GM12878 (cell line): Measurements from ENCODE around the gene ADPRS. TPM values are rescaled to one million over a fixed set of nuclear protein-coding genes. Genes with fewer than 3 reads are reported as not detected.

ENCODE experiments used
- ATAC-seq: fragments of 200-7000 bp; cut with Tn5 transposase; 3 replicates; pipeline ENCODE4 v1.9.1; 2020; ENCODE audit warnings: mild to moderate bottlenecking, moderate library complexity
- BruUV-seq: library from RNA; stranded (reverse); fragments of 400-500 nt; replicated peaks from 2 replicates; lab custom pipeline; 2021; lab: Mats Ljungman, UMichigan
- CTCF ChIA-PET: fragments of 300-600 bp; sonication (Branson Sonifier 250); formaldehyde crosslinking; extraction: SDS; loops from one replicate; lab custom pipeline; 2021; ENCODE audit warnings: inconsistent platforms; lab: Yijun Ruan, JAX
- POLR2A ChIA-PET: fragments of 350-600 bp; formaldehyde crosslinking; extraction: SDS; loops from one replicate; lab custom pipeline; 2021; ENCODE audit warnings: inconsistent platforms; lab: Charles Lee
- RAD21 ChIA-PET: fragments of 300-600 bp; sonication (Branson Sonifier 250); formaldehyde crosslinking; loops from one replicate; lab custom pipeline; 2023; ENCODE audit warnings: antibody characterized with exemption; ENCODE audit not compliant: unreplicated experiment; lab: Charles Lee
- SMC1A ChIA-PET: fragments of 300-600 bp; sonication (Branson Sonifier 250); formaldehyde crosslinking; loops from one replicate; lab custom pipeline; 2023; ENCODE audit not compliant: unreplicated experiment, uncharacterized antibody; lab: Charles Lee
- DNase-seq: peaks from one replicate; pipeline ENCODE4 v3.0.0-alpha.2; 2011; ENCODE audit warnings: low read depth, low spot score
- FAIRE-seq: peaks from 3 replicates; lab custom pipeline; 2011; peaks lifted over from hg19 to GRCh38; lab: Jason Lieb, UNC
- H2AFZ ChIP-seq: 2 replicates; pipeline ENCODE4 v1.6.0; 2011; ENCODE audit warnings: low read depth, low read length, control low read depth; ENCODE audit not compliant: control insufficient read depth
- H3K27ac ChIP-seq: 2 replicates; pipeline ENCODE4 v1.5.1; 2011; ENCODE audit warnings: control low read depth; ENCODE audit not compliant: control insufficient read depth, insufficient read depth
- H3K27me3 ChIP-seq, 2 experiments: replicated peaks in 1 of 2; 2 replicates each; pipeline versions ENCODE4 v1.6.0 to v1.6.1; 2011; ENCODE audit warnings: low read length in 1 of 2; ENCODE audit not compliant: control insufficient read depth in 2 of 2, insufficient read depth in 2 of 2
- H3K36me3 ChIP-seq, 2 experiments: 2 replicates each; pipeline ENCODE4 v1.5.1; 2011; ENCODE audit warnings: low read length in 1 of 2; ENCODE audit not compliant: control insufficient read depth in 2 of 2, insufficient read depth in 2 of 2
- H3K4me1 ChIP-seq: 2 replicates; pipeline ENCODE4 v1.6.1; 2011; ENCODE audit warnings: mild to moderate bottlenecking, low read length, moderate library complexity, mixed read lengths; ENCODE audit not compliant: control insufficient read depth, insufficient read depth
- H3K4me2 ChIP-seq: 2 replicates; pipeline ENCODE4 v1.6.0; 2011; ENCODE audit warnings: control low read depth; ENCODE audit not compliant: control insufficient read depth, insufficient read depth
- H3K4me3 ChIP-seq: fragments of 200-600 bp; sonication (generic); 2 replicates; pipeline ENCODE4 v1.5.1; 2016
- H3K79me2 ChIP-seq: 2 replicates; pipeline ENCODE4 v1.6.0; 2011; ENCODE audit warnings: low read length; ENCODE audit not compliant: control insufficient read depth, insufficient read depth
- H3K9ac ChIP-seq: 2 replicates; pipeline ENCODE4 v1.8.0; 2011; ENCODE audit warnings: low read length, control low read depth, mixed read lengths; ENCODE audit not compliant: control insufficient read depth, insufficient read depth
- H3K9me3 ChIP-seq: replicated peaks from 3 replicates; pipeline ENCODE4 v1.5.1; 2011; ENCODE audit warnings: mild to moderate bottlenecking, low read length; ENCODE audit not compliant: control insufficient read depth, insufficient read depth
- H4K20me1 ChIP-seq: 2 replicates; pipeline ENCODE4 v1.6.0; 2011; ENCODE audit not compliant: control insufficient read depth, insufficient read depth
- BCLAF1 ChIP-seq: fragments of 450-650 bp; IDR thresholded peaks from 2 replicates; pipeline ENCODE4 v1.6.1; 2017; ENCODE audit warnings: antibody characterized with exemption, mild to moderate bottlenecking, moderate library complexity
- BHLHE40 ChIP-seq, 2 experiments: fragments of 450-650 bp in 1 of 2; IDR thresholded peaks; 2 replicates each; pipeline ENCODE4 v1.6.1; 2011 to 2017; ENCODE audit warnings: low read depth in 2 of 2, borderline replicate concordance in 1 of 2, improper control_type of control experiment in 1 of 2, low read length in 1 of 2, mild to moderate bottlenecking in 1 of 2
- CREM ChIP-seq: IDR thresholded peaks from 2 replicates; pipeline ENCODE4 v1.6.1; 2014; ENCODE audit warnings: antibody characterized with exemption, low read depth
- E4F1 ChIP-seq: fragments of 450-650 bp; IDR thresholded peaks from 2 replicates; pipeline ENCODE4 v1.6.1; 2018; ENCODE audit warnings: borderline replicate concordance, mild to moderate bottlenecking; ENCODE audit not compliant: partially characterized antibody
- KLF5 ChIP-seq: fragments of 450-650 bp; IDR thresholded peaks from 2 replicates; pipeline ENCODE4 v1.6.1; 2014; ENCODE audit warnings: mild to moderate bottlenecking; ENCODE audit not compliant: partially characterized antibody
- NBN ChIP-seq: fragments of 450-650 bp; IDR thresholded peaks from 2 replicates; pipeline ENCODE4 v1.6.1; 2016
- NFXL1 ChIP-seq: fragments of 450-650 bp; IDR thresholded peaks from 2 replicates; pipeline ENCODE4 v1.6.1; 2017; ENCODE audit warnings: antibody characterized with exemption, mild to moderate bottlenecking, borderline replicate concordance
- NFYA ChIP-seq: IDR thresholded peaks from 2 replicates; pipeline ENCODE4 v1.6.1; 2011; ENCODE audit warnings: low read depth, mild to moderate bottlenecking, low read length, improper control_type of control experiment, borderline replicate concordance
- NR2C2 ChIP-seq: IDR thresholded peaks from 2 replicates; pipeline ENCODE4 v1.6.1; 2011; ENCODE audit warnings: borderline replicate concordance, low read depth; ENCODE audit not compliant: control insufficient read depth, insufficient read length
- POLR2AphosphoS5 ChIP-seq: IDR thresholded peaks from 2 replicates; pipeline ENCODE4 v1.6.1; 2011; ENCODE audit warnings: mild to moderate bottlenecking, low read length, inconsistent platforms
- POU2F2 ChIP-seq: IDR thresholded peaks from 3 replicates; pipeline ENCODE4 v1.6.1; 2011; ENCODE audit warnings: low read depth, mild to moderate bottlenecking, low read length, borderline replicate concordance
- SPI1 ChIP-seq: IDR thresholded peaks from 2 replicates; pipeline ENCODE4 v1.6.1; 2011; ENCODE audit warnings: low read depth, mild to moderate bottlenecking, low read length, moderate library complexity, borderline replicate concordance; ENCODE audit not compliant: insufficient read depth
- STAT1 ChIP-seq: fragments of 450-650 bp; conservative IDR thresholded peaks from 2 replicates; pipeline ENCODE4 v1.6.1; 2014; ENCODE audit warnings: antibody characterized with exemption, mild to moderate bottlenecking
- SUZ12 ChIP-seq: fragments of 200-600 bp; sonication (generic); IDR thresholded peaks from one replicate; pipeline ENCODE4 v1.6.1; 2018; ENCODE audit warnings: antibody characterized with exemption, mild to moderate bottlenecking; ENCODE audit not compliant: unreplicated experiment
- TCF3 ChIP-seq: IDR thresholded peaks from 2 replicates; pipeline ENCODE4 v1.6.1; 2012; ENCODE audit warnings: low read depth, mild to moderate bottlenecking, low read length, borderline replicate concordance; ENCODE audit not compliant: insufficient read depth
- USF2 ChIP-seq: IDR thresholded peaks from 2 replicates; pipeline ENCODE4 v1.6.1; 2011; ENCODE audit warnings: low read depth, low read length, improper control_type of control experiment, borderline replicate concordance
- ZNF24 ChIP-seq: fragments of 450-650 bp; IDR thresholded peaks from 2 replicates; pipeline ENCODE4 v1.6.1; 2017; ENCODE audit warnings: antibody characterized with exemption, mild to moderate bottlenecking
- WGBS: methylation state at CpG from one replicate; pipeline ENCODE4 v1.1.6; 2016; ENCODE audit warnings: low lambda C conversion rate; ENCODE audit not compliant: insufficient replicate concordance, insufficient coverage; ENCODE audit errors: missing lambda C conversion rate; 5-methylcytosine and 5-hydroxymethylcytosine counted together
- in situ Hi-C: fragments of 300-500 bp; cut with MboI; formaldehyde crosslinking; loops from 9 replicates; pipeline ENCODE4 v1.14.3; 2018; ENCODE audit warnings: mixed read lengths
- intact Hi-C: fragments of 100-400 bp; cut with micrococcal nuclease; formaldehyde crosslinking; loops from one replicate; pipeline ENCODE4 v1.14.2; 2022; ENCODE audit not compliant: unreplicated experiment
- polyA plus RNA-seq, 11 experiments: library from polyadenylated mRNA; depleted of rRNA in 4 of 11; unstranded in 6 of 11; stranded (reverse) in 5 of 11; fragments of >200 nt; fragmentation: Nextera tagmentation in 4 of 11; fragmentation: Illumina TruSeq in 1 of 11; extraction: Ambion mirVana in 4 of 11; extraction: Trizol in 1 of 11; gene quantifications; 1 replicate in 1 of 11; 2 replicates in 10 of 11; pipeline versions ENCODE4 v1.2.1 to v1.2.3, GENCODE V29; 2011 to 2016; ENCODE audit warnings: inconsistent platforms in 2 of 11, missing spikeins in 2 of 11, low read depth in 1 of 11
- total RNA-seq, 4 experiments: library from RNA; depleted of rRNA in 3 of 4; stranded (reverse); fragments of >200 nt in 3 of 4; fragmentation: Illumina TruSeq in 1 of 4; extraction: Trizol in 1 of 4; gene quantifications; 2 replicates each; pipeline versions ENCODE4 v1.2.1 to v1.2.3, GENCODE V29; 2013 to 2021

Gene ADPRS
- total and polyA plus RNA-seq, 10 of the 15 experiments (the other 5 are each of a cell fraction or from before 2014, with no cell fraction given), result 7.6 to 57.6 (median 39.1) TPM

GRCh38 chr1:36136535-36136934 is 47.8 kb downstream of the ADPRS start:
- Histone ChIP-seq H3K4me2 (no peak overlapping the region), H3K27ac (no peak overlapping the region), H3K36me3 (peaks cover 2 to 8% of the 10 kb centered on the region in 2 experiments; a peak in 2 of 4 replicates), H3K4me3 (no peak overlapping the region), H4K20me1 (no peaks in the 10 kb centered on the region), H2AFZ (no peak overlapping the region), H3K9ac (no peak overlapping the region), H3K79me2 (peaks cover 1% of the 10 kb centered on the region; the same call in 1 of the 2 replicates), H3K4me1 (no peaks in the 10 kb centered on the region), H3K9me3 (no peaks in the 10 kb centered on the region), H3K27me3 (no peaks in the 10 kb centered on the region)
- DNase-seq, result no peak
- ChIA-PET POLR2A (no interaction called here), SMC1A (interaction anchor here (1.1 to 1.3 kb wide), 2 partner anchors 37 to 51 kb away, joined by 4 read pairs; no protein-coding TSS in a partner anchor), CTCF (interaction anchor here (4.7 kb wide), 1 partner anchor 35 kb away, joined by 56 read pairs; no protein-coding TSS in a partner anchor), RAD21 (no interaction called here)
- intact Hi-C loops (no loop called here), in situ Hi-C loops (no loop called here)
- TF ChIP-seq SUZ12 (no peak), BCLAF1 (no peak), NFYA (no peak), SPI1 (no peak), POU2F2 (no peak), BHLHE40 (IDR thresholded peaks at IDR 0.05; ENCODE audit: borderline replicate concordance in 1 of 2, low read depth in 2 of 2, low read length in 1 of 2) (no peak), NFXL1 (no peak), NR2C2 (no peak), USF2 (no peak), STAT1 (no peak), NBN (no peak), ZNF24 (no peak), E4F1 (no peak), CREM (no peak), TCF3 (no peak), POLR2AphosphoS5 (no peak), KLF5 (no peak)
- ATAC-seq, result no peak
- FAIRE-seq, result no peak
- BruUV-seq, result no TSS peak
- 100% methylated on average over 1 of the region's 1 CpG for WGBS
